MM.1S (cell line): ENCODE measurements around the gene SLC16A9.
"Not testable (repeated sequence)": the region's sequence is repeated elsewhere in the genome, so short reads cannot be mapped to it uniquely, and the experiment has no call there.

Experiments
- DNase-seq: peaks from one replicate; pipeline ENCODE4 v3.0.0-alpha.2; 2015
- H2AFZ ChIP-seq: fragments of 300-600 bp; sonication (generic); 2 replicates; pipeline ENCODE4 v1.6.0; 2016; ENCODE audit warnings: antibody characterized with exemption, low read length
- H3F3A ChIP-seq: fragments of 300-600 bp; sonication (generic); 2 replicates; pipeline ENCODE4 v1.6.1; 2016; ENCODE audit warnings: mild to moderate bottlenecking, antibody characterized with exemption, low read length, moderate library complexity, mixed read lengths; ENCODE audit not compliant: insufficient read depth
- H3K27ac ChIP-seq: fragments of 300-600 bp; sonication (generic); 2 replicates; pipeline ENCODE4 v1.5.1; 2016; ENCODE audit warnings: mild to moderate bottlenecking, low read length
- H3K27me3 ChIP-seq: fragments of 300-600 bp; sonication (generic); replicated peaks from 2 replicates; pipeline ENCODE4 v1.6.0; 2016; ENCODE audit warnings: low read length; ENCODE audit not compliant: insufficient read depth
- H3K36me3 ChIP-seq: fragments of 300-600 bp; sonication (generic); replicated peaks from 2 replicates; pipeline ENCODE4 v1.6.1; 2016; ENCODE audit warnings: mild to moderate bottlenecking, low read length, mixed read lengths; ENCODE audit not compliant: insufficient read depth
- H3K4me1 ChIP-seq: fragments of 300-600 bp; sonication (generic); 2 replicates; pipeline ENCODE4 v1.6.1; 2016; ENCODE audit warnings: low read length, mixed read lengths
- H3K4me2 ChIP-seq: fragments of 300-600 bp; sonication (generic); 2 replicates; pipeline ENCODE4 v1.6.0; 2016; ENCODE audit warnings: low read depth, low read length
- H3K4me3 ChIP-seq: fragments of 300-600 bp; sonication (generic); 2 replicates; pipeline ENCODE4 v1.5.1; 2016; ENCODE audit warnings: low read length, mixed read lengths
- H3K79me2 ChIP-seq: fragments of 300-600 bp; sonication (generic); 2 replicates; pipeline ENCODE4 v1.6.1; 2016; ENCODE audit warnings: mixed run types, low read length, mixed read lengths
- H3K9ac ChIP-seq: fragments of 300-600 bp; sonication (generic); 2 replicates; pipeline ENCODE4 v1.6.1; 2016; ENCODE audit warnings: low read length, mixed read lengths
- H3K9me2 ChIP-seq: fragments of 300-600 bp; sonication (generic); replicated peaks from 2 replicates; pipeline ENCODE4 v1.6.1; 2016; ENCODE audit warnings: mild to moderate bottlenecking, low read length, mixed read lengths; ENCODE audit not compliant: insufficient read depth
- H3K9me3 ChIP-seq: fragments of 300-600 bp; sonication (generic); replicated peaks from 2 replicates; pipeline ENCODE4 v1.6.1; 2016; ENCODE audit warnings: mild to moderate bottlenecking, low read length, mixed read lengths; ENCODE audit not compliant: insufficient read depth
- H4K20me1 ChIP-seq: fragments of 300-600 bp; sonication (generic); 2 replicates; pipeline ENCODE4 v1.6.1; 2016; ENCODE audit warnings: mild to moderate bottlenecking, low read length, moderate library complexity, mixed read lengths; ENCODE audit not compliant: insufficient read depth
- EZH2 ChIP-seq: fragments of 300-600 bp; sonication (generic); optimal IDR thresholded peaks from 2 replicates; pipeline ENCODE3; 2017; ENCODE audit warnings: low read depth, mild to moderate bottlenecking, antibody characterized with exemption, low read length, mixed read lengths
- EZH2phosphoT487 ChIP-seq: fragments of 300-600 bp; sonication (generic); IDR thresholded peaks from 2 replicates; pipeline ENCODE4 v1.6.1; 2018; ENCODE audit warnings: antibody characterized with exemption, low read length
- TF ChIP-seq, protein P1 (sequence below): fragments of 300-600 bp; sonication (generic); IDR thresholded peaks from 2 replicates; pipeline ENCODE4 v1.5.1; 2016; ENCODE audit warnings: antibody characterized with exemption, low read length, mixed read lengths

SLC16A9 gene

DNA sequence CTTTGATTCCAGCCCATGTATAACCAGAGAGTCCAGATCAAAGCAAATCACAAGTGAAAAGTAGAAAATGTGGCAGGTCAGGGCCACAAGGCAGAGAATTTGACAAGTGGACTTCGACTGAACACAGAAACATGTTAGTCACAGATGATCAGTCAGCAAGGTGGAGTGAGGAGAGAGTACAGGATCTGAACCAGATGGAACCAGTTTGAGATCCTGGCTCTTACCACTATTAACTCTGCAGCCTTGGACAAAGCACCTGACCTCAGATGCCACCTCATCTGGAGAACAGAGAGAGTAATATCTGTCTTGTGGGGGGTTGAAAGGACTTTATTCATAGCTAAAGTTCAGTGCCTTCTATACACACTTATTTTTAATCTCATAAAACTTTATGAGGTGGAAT is 39.2 kb upstream of the SLC16A9 start:
- Histone ChIP-seq H3K4me1 (no peaks in the 10 kb centered on the region), H3K36me3 (no peaks in the 10 kb centered on the region), H3F3A (no peaks in the 10 kb centered on the region), H3K27ac (no peak overlapping the region), H3K27me3 (no peaks in the 10 kb centered on the region), H3K79me2 (no peaks in the 10 kb centered on the region), H3K9me3 (no peaks in the 10 kb centered on the region), H3K4me3 (no peak overlapping the region), H3K9me2 (no peaks in the 10 kb centered on the region), H3K4me2 (no peak overlapping the region), H3K9ac (no peak overlapping the region), H2AFZ (no peak overlapping the region), H4K20me1 (no peaks in the 10 kb centered on the region)
- DNase-seq: no peak
- TF ChIP-seq, protein P1, sequence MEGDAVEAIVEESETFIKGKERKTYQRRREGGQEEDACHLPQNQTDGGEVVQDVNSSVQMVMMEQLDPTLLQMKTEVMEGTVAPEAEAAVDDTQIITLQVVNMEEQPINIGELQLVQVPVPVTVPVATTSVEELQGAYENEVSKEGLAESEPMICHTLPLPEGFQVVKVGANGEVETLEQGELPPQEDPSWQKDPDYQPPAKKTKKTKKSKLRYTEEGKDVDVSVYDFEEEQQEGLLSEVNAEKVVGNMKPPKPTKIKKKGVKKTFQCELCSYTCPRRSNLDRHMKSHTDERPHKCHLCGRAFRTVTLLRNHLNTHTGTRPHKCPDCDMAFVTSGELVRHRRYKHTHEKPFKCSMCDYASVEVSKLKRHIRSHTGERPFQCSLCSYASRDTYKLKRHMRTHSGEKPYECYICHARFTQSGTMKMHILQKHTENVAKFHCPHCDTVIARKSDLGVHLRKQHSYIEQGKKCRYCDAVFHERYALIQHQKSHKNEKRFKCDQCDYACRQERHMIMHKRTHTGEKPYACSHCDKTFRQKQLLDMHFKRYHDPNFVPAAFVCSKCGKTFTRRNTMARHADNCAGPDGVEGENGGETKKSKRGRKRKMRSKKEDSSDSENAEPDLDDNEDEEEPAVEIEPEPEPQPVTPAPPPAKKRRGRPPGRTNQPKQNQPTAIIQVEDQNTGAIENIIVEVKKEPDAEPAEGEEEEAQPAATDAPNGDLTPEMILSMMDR: no peak
- TF ChIP-seq EZH2phosphoT487 (no peak), EZH2 (no peak)

DNA sequence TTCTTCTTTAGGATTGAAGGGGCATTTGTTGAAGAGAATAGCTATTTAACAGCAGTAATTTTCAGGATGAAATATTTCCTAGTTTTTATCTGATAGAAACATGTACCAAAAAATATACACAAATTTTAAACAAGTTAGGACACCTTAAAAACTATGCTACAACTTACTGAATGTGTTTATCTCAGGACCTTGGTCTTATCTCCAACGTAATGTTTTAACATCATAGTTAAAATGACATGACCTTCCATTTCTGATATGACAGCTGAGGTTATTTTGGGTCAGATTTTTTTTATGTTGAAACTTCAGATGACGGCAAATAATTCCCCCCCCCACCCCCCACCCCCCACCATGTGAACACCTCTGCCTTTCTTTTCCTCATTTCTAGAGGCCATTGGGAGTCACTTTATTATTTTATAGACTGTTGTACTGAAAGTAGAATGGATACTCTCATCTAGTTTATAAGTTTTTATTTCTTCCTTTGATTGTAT is 35.6 kb upstream of the SLC16A9 start:
- Histone ChIP-seq H3K36me3 (no peaks in the 10 kb centered on the region), H3F3A (no peaks in the 10 kb centered on the region), H3K9ac (no peak overlapping the region), H3K4me3 (no peak overlapping the region), H3K27ac (no peak overlapping the region), H2AFZ (no peak overlapping the region), H4K20me1 (no peaks in the 10 kb centered on the region), H3K27me3 (no peaks in the 10 kb centered on the region), H3K9me3 (no peaks in the 10 kb centered on the region), H3K9me2 (no peaks in the 10 kb centered on the region), H3K4me2 (no peak overlapping the region), H3K4me1 (no peaks in the 10 kb centered on the region), H3K79me2 (no peaks in the 10 kb centered on the region)
- TF ChIP-seq, protein P1: no peak
- no peak for TF ChIP-seq EZH2
- no peak for TF ChIP-seq EZH2phosphoT487
- DNase-seq: no peak

- H3F3A ChIP-seq, H3K9me2 ChIP-seq, H3K4me2 ChIP-seq, H4K20me1 ChIP-seq, H3K27me3 ChIP-seq, H2AFZ ChIP-seq, H3K9me3 ChIP-seq, H3K9ac ChIP-seq, H3K4me1 ChIP-seq, H3K36me3 ChIP-seq, H3K79me2 ChIP-seq, DNase-seq, H3K4me3 ChIP-seq, H3K27ac ChIP-seq: not testable (repeated sequence)
Observed at GRCh38 chr10:59744762-59745161, 35.1 kb upstream of the SLC16A9 start.

DNA sequence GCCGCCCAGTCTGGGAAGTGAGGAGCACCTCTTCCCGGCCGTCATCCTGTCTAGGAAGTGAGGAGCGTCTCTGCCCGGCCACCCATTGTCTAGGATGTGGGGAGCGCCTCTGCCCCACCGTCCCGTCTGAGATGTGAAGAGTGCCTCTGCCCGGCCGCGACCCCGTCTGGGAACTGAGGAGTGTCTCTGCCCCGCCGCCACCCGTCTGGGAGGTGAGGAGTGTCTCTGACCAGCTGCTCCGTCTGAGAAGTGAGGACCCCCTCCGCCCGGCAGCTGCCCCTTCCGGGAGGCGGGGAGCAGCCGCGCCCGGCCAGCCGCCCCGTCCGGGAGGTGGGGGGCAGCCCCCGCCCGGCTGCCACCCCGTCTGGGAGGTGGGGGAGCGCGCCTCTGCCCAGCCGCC is 34.5 kb upstream of the SLC16A9 start:
- H3K9me2 ChIP-seq, H3K9ac ChIP-seq, H3F3A ChIP-seq: not testable (repeated sequence)

More for the DNA sequence above, 34.5 kb upstream of the SLC16A9 start:
- H3K4me1 ChIP-seq, H3K4me2 ChIP-seq, H4K20me1 ChIP-seq, H2AFZ ChIP-seq, H3K9me3 ChIP-seq, H3K27ac ChIP-seq, H3K79me2 ChIP-seq, H3K36me3 ChIP-seq, DNase-seq, H3K4me3 ChIP-seq, H3K27me3 ChIP-seq: not testable (repeated sequence)
